NCI-H446 (cell line): Measurements from ENCODE around the gene RGL1.

Source experiments
- DNase-seq, 2 experiments: peaks; one replicate each; lab custom pipeline; 2025; lab: John Stamatoyannopoulos, UW

The RGL1 gene

GRCh38 chr1:183869664-183870063 lies 64.7 kb downstream of the RGL1 start:
- DNase-seq, result no peak

DNA sequence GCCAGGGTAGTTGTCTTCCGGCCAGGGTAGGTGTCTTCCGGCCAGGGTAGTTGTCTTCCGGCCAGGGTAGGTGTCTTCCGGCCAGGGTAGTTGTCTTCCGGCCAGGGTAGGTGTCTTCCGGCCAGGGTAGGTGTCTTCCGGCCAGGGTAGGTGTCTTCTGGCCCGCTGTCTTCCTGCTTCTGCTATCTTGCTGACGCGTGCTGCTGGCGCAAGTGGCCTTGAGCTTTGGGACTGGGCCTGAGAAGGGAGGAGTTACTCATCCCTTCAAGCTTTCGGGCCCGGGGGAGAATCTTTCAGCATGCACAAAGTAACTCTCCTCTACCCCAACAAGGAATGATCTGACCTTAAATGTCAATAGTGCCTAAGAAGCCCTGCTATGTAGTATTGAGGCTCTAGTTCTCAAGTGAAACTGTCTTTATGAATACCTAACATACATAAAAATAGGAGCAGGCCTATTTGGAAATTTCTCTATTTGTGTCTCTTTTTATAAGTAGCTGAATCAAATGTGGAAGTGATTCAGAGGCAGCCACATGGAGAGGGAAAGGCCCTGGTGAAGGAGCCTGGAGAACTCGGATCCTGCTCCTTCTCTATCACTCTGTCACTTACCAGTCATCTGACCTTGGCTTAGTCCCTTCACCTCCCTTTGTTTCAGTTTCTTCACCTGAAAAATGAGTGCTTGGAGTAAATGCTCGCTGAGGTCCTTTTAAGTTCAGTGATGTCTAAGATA lies 65.6 kb downstream of the RGL1 start:
- DNase-seq, result no peak

- DNase-seq, result no peak
Observed at GRCh38 chr1:183871142-183871541, 66.2 kb downstream of the RGL1 start.

DNA sequence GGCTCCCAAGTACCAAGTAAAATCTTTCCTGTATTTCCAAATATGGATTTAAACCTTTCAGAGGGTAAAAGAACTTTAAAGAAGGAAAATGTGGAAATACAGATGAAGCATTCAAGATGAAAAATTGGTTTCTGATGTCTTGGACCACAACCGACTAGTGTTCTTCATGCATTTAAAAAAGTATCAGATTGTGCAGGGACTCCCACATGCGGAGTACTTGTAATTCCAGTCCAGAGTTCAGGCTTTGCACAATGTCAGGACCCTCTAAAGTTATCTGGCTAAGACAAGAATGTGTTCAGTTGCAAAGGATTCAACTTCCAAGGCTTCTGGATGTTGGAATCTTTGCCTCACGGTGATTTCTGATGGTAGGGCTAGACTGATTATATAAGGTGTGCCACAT lies 66.7 kb downstream of the RGL1 start:
- no peak for DNase-seq

- no peak for DNase-seq
Observed at GRCh38 chr1:183872403-183872802, 67.5 kb downstream of the RGL1 start.

GRCh38 chr1:183873642-183874041 lies 68.7 kb downstream of the RGL1 start:
- no peak for DNase-seq

DNA sequence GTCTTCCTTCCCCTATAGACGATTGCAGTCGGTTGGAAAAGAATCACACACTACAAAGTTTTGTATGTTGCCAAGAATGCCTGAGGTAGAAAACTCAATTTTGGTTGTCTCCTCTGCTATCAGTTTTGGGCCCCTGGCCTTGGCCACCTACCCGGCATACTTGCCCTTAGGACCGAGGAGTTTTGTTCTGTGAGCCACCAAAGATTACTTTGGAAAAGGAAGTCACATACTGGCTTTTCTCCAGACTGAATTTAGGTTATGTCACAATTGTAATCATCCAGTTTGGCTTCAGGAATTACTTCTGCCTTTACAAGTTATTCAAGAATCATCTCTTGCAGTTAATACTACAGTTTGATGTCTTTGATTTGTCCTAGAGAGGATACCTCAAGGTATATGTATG lies 71.4 kb downstream of the RGL1 start:
- DNase-seq, result no peak

- peak in 1 of 2 experiments; percentile 43 for DNase-seq
Observed at GRCh38 chr1:183877053-183877720, 72.3 kb downstream of the RGL1 start.

GRCh38 chr1:183879494-183879893 lies 74.6 kb downstream of the RGL1 start:
- no peak for DNase-seq

DNA sequence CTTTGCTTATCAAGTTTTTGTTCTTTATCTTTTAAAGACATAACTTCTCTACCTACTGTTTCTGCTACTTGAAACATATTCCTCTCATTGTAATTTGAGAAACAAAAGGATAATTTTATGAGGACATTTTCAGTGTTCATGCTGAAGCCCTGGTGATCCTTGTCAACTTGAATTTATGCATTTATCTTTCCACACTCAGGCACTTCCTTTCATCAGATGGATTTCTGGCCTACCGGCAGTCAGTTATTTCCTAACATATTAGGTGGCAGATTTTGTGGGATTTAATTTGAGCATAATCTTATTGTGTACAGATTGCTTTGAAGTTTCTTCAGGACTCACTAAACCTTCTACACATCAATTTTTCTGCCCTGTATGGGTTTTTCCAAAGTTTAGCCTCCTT lies 75.0 kb downstream of the RGL1 start:
- DNase-seq, result no peak

DNA sequence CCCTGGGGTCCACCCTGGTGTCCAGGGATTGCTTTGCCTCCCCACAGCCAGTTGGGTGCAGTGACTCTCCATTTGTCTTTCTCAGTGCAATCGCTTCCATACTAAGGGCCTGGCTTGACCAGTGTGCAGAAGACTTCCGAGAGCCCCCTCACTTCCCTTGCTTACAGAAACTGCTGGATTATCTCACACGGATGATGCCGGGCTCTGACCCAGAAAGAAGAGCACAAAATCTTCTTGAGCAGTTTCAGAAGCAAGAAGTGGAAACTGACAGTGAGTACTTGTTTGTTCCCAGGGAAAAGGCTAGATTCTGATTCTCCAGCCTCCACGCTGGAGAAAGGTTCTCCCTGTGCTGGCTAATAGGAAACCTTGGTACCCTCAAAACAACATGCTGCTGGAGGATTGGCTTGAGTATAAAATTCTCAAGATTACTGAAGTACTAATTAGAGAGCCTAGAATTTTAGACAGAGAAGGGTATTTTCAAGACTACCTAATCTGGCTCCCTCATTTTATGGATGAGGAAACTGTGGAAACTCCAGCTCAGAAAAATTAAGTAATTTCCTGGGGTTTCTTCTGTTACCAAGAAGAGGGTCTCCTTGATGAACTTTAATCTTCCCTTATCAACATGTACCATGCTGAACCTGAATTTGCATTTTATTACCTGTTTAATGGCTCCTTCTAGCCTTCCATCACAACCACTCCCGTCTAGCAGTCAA lies 75.8 kb downstream of the RGL1 start:
- no peak for DNase-seq

GRCh38 chr1:183881387-183882131 lies 76.6 kb downstream of the RGL1 start:
- DNase-seq, result peak; percentile 24 to 86

- no peak for DNase-seq
Observed at GRCh38 chr1:183882335-183883167, 77.6 kb downstream of the RGL1 start.

DNA sequence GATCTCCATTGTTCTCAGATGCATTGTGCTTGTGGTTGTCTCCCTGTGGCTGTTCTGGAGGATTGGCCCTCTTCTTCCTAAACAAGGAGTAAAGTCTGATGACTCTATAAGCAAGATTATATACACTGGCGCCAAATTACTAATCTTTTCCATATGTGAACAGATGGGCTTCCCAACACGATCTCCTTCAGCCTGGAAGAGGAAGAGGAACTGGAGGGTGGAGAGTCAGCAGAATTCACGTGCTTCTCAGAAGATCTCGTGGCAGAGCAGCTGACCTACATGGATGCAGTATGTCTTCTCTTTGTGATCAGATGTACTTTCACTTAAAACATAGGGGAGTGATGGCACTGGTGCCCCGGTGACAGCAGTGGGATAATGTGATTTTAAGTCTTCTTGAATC lies 78.7 kb downstream of the RGL1 start:
- peak in 1 of 2 experiments; percentile 44 for DNase-seq

DNA sequence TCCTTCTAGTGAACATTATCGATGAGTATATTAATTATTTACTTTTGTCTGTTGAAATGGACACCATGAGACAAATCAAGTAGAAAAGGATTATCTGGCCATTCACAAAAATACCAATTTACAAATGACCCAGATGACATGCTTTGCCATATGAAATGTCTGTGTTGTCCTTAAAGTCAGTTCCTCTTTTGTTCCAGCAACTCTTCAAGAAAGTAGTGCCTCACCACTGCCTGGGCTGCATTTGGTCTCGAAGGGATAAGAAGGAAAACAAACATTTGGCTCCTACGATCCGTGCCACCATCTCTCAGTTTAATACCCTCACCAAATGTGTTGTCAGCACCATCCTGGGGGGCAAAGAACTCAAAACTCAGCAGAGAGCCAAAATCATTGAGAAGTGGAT lies 79.6 kb downstream of the RGL1 start:
- no peak for DNase-seq

DNA sequence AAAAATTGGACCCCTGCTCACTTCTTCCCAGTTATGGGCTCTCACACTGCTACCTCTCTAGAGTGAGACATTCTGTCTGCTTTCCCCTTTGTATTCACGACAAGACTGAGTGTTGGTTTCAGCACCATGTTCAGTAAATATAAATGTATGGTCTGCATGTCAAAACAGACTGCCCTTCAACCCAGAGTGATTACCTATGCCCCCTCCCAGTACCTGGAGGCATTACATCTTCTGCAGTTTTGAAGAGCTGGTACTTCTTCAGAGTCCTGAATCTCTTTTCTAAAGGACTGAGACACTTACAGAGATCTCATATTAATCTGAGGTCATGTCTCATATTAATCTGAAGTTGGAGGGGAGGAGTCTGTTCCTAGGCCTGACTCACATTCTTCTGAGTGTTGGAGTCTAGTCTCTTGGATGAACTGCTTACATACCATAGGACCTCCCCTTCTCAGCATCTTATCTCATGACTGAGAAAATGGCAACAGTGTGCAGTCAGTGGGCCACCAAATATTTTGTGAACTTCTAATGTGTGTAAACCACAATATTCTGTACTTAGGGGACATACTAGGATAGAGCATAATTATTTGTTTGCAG lies 80.3 kb downstream of the RGL1 start:
- no peak for DNase-seq

- no peak for DNase-seq
Observed at GRCh38 chr1:183886083-183886828, 81.3 kb downstream of the RGL1 start.

DNA sequence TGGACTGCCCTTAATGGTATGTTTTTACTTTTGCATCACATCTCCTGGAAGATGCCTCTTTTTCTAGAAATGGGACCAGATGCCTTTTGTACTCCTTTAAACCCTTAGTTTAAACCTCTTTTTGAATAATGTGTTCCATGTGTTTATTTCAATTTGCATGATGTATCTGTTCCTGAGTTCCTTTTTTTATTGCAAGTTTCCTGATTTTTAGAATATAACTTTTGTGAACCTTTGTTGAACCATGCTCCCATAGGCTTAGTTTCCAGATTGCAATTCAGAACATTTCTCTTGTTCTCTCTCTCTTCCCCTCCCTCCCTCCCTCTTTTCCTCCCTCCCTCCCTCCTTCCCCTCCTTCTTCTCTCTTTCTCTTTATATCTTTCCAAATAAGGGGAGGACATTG lies 81.9 kb downstream of the RGL1 start:
- no peak for DNase-seq

- DNase-seq, result no peak
Observed at GRCh38 chr1:183887826-183888819, 83.2 kb downstream of the RGL1 start.
